Gastrocnemius medialis (tissue), 4 donors: ENCODE data around the gene CGNL1. TPM values are rescaled to one million over a fixed set of nuclear protein-coding genes. Genes with fewer than 3 reads are reported as not detected.

Source experiments
- ATAC-seq, 2 donors: fragments of 150-250 bp; one replicate each; pipeline ENCODE4 v1.9.1; 2016
- DNase-seq, 2 donors: peaks; one replicate each; pipeline ENCODE4 v3.0.0-alpha.2; 2019
- H3K27ac ChIP-seq, 4 donors: fragments of 200-600 bp; sonication (generic); 1 replicate in 1 of 4; 2 replicates in 3 of 4; pipeline ENCODE4 v1.5.1; 2016 to 2018; ENCODE audit warnings: mild to moderate bottlenecking in 2 of 4, moderate library complexity in 1 of 4
- H3K27me3 ChIP-seq, 3 donors: fragments of 200-600 bp; sonication (generic) in 2 of 3; 1 replicate in 1 of 3; 2 replicates in 2 of 3; pipeline versions ENCODE4 v1.5.1 to v1.6.0; 2016 to 2019; ENCODE audit warnings: mild to moderate bottlenecking in 1 of 3, moderate library complexity in 1 of 3
- H3K36me3 ChIP-seq, 2 donors: fragments of 200-600 bp; sonication (generic) in 1 of 2; one replicate each; pipeline ENCODE4 v1.5.1; 2017 to 2018
- H3K4me1 ChIP-seq, 2 donors: fragments of 200-600 bp; sonication (generic) in 1 of 2; one replicate each; pipeline ENCODE4 v1.5.1; 2016 to 2017; ENCODE audit warnings: mild to moderate bottlenecking in 2 of 2
- H3K4me3 ChIP-seq, 4 donors: fragments of 200-600 bp; sonication (generic) in 3 of 4; 1 replicate in 1 of 4; 2 replicates in 3 of 4; pipeline ENCODE4 v1.5.1; 2016 to 2019; ENCODE audit warnings: mild to moderate bottlenecking in 2 of 4
- H3K9me3 ChIP-seq, 3 donors: fragments of 200-600 bp; sonication (generic) in 2 of 3; 1 replicate in 1 of 3; 2 replicates in 2 of 3; pipeline ENCODE4 v1.5.1; 2016 to 2019
- CTCF ChIP-seq, 5 experiments: fragments of 450-650 bp in 3 of 5; fragments of 200-600 bp in 2 of 5; sonication (generic) in 2 of 5; IDR thresholded peaks in 4 of 5; conservative IDR thresholded peaks in 1 of 5; 1 replicate in 4 of 5; 2 replicates in 1 of 5; pipeline ENCODE4 v1.5.1; 2016 to 2019; ENCODE audit warnings: antibody characterized with exemption in 5 of 5, mild to moderate bottlenecking in 3 of 5, moderate library complexity in 3 of 5
- POLR2A ChIP-seq, 2 donors: fragments of 450-650 bp; IDR thresholded peaks; one replicate each; pipeline ENCODE4 v1.6.1; 2017; ENCODE audit warnings: antibody characterized with exemption in 2 of 2, mild to moderate bottlenecking in 2 of 2, moderate library complexity in 2 of 2
- in situ Hi-C, 4 donors: fragments of 200-750 bp; cut with MboI; loops; one replicate each; pipeline versions ENCODE4 v1.15.0 to v1.8.0; 2017; ENCODE audit warnings: low sequenced_read_pairs in 4 of 4
- intact Hi-C: fragments of 100-400 bp; cut with DNase I; formaldehyde crosslinking; loops from one replicate; pipeline ENCODE4 v1.15.1; 2023; ENCODE audit warnings: low total_unique reads
- total RNA-seq, 4 donors: library from RNA; depleted of rRNA; stranded (reverse); fragments of >200 nt; gene quantifications; one replicate each; pipeline versions ENCODE4 v1.1.0 to v1.2.3, GENCODE V29; 2016

The CGNL1 gene
- total RNA-seq, 4 donors from 2014 or later, result 0.15 to 0.85 (median 0.49) TPM

GRCh38 chr15:57522148-57522547, 145.8 kb downstream of the CGNL1 start:
- intact Hi-C loops, result loop anchor here (10.0 kb wide), 1 partner anchor 377 kb away; no protein-coding TSS in a partner anchor
- no peaks in the 10 kb centered on the region for H3K36me3 ChIP-seq
- H3K27me3 ChIP-seq, result no peaks in the 10 kb centered on the region
- H3K4me3 ChIP-seq, result no peak overlapping the region
- H3K27ac ChIP-seq, result no peak overlapping the region
- DNase-seq (no peak), ATAC-seq (no peak)
- no peaks in the 10 kb centered on the region for H3K9me3 ChIP-seq
- H3K4me1 ChIP-seq, result no peaks in the 10 kb centered on the region
- in situ Hi-C loops, result no loop called here
- TF ChIP-seq POLR2A (IDR thresholded peaks at IDR 0.05) (no peak), CTCF (IDR thresholded peaks at IDR 0.05 in 4 of 5, conservative IDR thresholded peaks at IDR 0.05 in 1 of 5) (no peak)

GRCh38 chr15:57525581-57525980, 149.3 kb downstream of the CGNL1 start:
- Histone ChIP-seq H3K27ac (no peak overlapping the region), H3K27me3 (no peaks in the 10 kb centered on the region), H3K4me1 (no peaks in the 10 kb centered on the region), H3K4me3 (no peak overlapping the region), H3K9me3 (no peaks in the 10 kb centered on the region), H3K36me3 (no peaks in the 10 kb centered on the region)
- ATAC-seq, result no peak
- no peak for DNase-seq
- no peak for TF ChIP-seq POLR2A (IDR thresholded peaks at IDR 0.05)
- TF ChIP-seq CTCF (IDR thresholded peaks at IDR 0.05 in 4 of 5, conservative IDR thresholded peaks at IDR 0.05 in 1 of 5), result no peak
- intact Hi-C loops, result loop anchor here (5.0 to 10.0 kb wide), 2 partner anchors 381 to 1028 kb away; no protein-coding TSS in a partner anchor
- in situ Hi-C loops, result loop anchor here (5.0 to 25.0 kb wide), 3 partner anchors 183 to 1038 kb away; no protein-coding TSS in a partner anchor

- TF ChIP-seq CTCF (IDR thresholded peaks at IDR 0.05 in 4 of 5, conservative IDR thresholded peaks at IDR 0.05 in 1 of 5), result no peak
- TF ChIP-seq POLR2A (IDR thresholded peaks at IDR 0.05), result no peak
- no peaks in the 10 kb centered on the region for H3K36me3 ChIP-seq
- H3K9me3 ChIP-seq, result no peaks in the 10 kb centered on the region
- in situ Hi-C loops (loop anchor here (5.0 to 25.0 kb wide), 3 partner anchors 184 to 1039 kb away; no protein-coding TSS in a partner anchor), intact Hi-C loops (loop anchor here (5.0 to 10.0 kb wide), 2 partner anchors 381 to 1029 kb away; no protein-coding TSS in a partner anchor)
- no peak overlapping the region for H3K27ac ChIP-seq
- ATAC-seq (no peak), DNase-seq (no peak)
- no peaks in the 10 kb centered on the region for H3K27me3 ChIP-seq
- H3K4me1 ChIP-seq, result no peaks in the 10 kb centered on the region
- H3K4me3 ChIP-seq, result no peak overlapping the region
These were observed 149.8 kb downstream of the CGNL1 start for GRCh38 chr15:57526076-57526475.

- no peaks in the 10 kb centered on the region for H3K9me3 ChIP-seq
- intact Hi-C loops, result loop anchor here (1.0 to 10.0 kb wide), 3 partner anchors 186 to 1029 kb away; no protein-coding TSS in a partner anchor
- H3K4me1 ChIP-seq, result no peaks in the 10 kb centered on the region
- TF ChIP-seq POLR2A (IDR thresholded peaks at IDR 0.05) (no peak), CTCF (IDR thresholded peaks at IDR 0.05 in 4 of 5, conservative IDR thresholded peaks at IDR 0.05 in 1 of 5) (no peak)
- in situ Hi-C loops, result loop anchor here (5.0 to 25.0 kb wide), 3 partner anchors 184 to 1039 kb away; no protein-coding TSS in a partner anchor
- no peak overlapping the region for H3K27ac ChIP-seq
- H3K27me3 ChIP-seq, result no peaks in the 10 kb centered on the region
- no peak for ATAC-seq
- H3K4me3 ChIP-seq, result no peak overlapping the region
- H3K36me3 ChIP-seq, result no peaks in the 10 kb centered on the region
- no peak for DNase-seq
These were observed 150.3 kb downstream of the CGNL1 start for GRCh38 chr15:57526615-57527014.
